HG03135 (cell line): ENCODE data around the gene PAQR5.
"Not testable (repeated sequence)": the region's sequence is repeated elsewhere in the genome, so short reads cannot be mapped to it uniquely, and the experiment has no call there.

Source experiments
- ATAC-seq: cut with Tn5 transposase; IDR thresholded peaks from one replicate; pipeline ENCODE4 v1.9.1; 2021; ENCODE audit warnings: mild to moderate bottlenecking, moderate library complexity; ENCODE audit not compliant: unreplicated experiment

The PAQR5 gene, protein sequence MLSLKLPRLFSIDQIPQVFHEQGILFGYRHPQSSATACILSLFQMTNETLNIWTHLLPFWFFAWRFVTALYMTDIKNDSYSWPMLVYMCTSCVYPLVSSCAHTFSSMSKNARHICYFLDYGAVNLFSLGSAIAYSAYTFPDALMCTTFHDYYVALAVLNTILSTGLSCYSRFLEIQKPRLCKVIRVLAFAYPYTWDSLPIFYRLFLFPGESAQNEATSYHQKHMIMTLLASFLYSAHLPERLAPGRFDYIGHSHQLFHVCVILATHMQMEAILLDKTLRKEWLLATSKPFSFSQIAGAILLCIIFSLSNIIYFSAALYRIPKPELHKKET

DNA sequence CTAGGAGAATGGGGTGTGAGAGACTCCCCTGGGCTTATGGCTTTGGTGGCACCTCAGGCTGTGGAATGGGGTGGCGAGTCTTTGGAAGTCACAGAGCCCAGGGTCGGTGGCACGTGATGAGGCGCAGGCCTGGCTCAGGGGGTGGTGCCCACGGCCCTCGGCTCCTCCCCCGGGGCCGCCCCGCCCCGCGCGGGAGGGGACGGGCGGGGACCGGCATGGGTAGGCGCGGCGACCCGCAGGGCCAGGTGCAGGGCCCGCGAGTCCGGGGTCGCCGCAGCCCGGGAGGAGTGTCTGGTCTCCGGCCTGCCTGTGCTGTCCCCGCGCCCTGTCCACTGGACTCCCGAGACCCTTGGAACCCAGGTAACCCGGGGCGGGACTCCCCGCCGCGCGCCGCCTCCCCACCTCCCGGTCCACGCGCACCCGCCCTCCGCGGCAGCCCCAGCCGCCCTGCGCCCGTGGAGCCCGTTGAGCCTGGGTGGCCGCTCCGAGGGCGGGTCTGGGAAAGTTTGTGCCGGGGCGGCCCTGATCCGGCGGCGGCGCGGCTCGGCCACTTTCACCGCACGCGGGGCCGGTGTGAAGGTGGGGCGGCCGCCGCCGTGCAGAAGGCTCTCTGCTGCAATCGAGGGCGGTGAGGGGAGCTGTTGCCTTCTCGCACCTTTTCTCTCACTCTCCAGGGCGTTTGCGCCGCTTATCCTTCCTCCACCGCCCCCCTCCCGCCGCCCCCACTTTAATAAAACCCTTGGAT lies at the start of gene PAQR5:
PAQR5 (plus strand) TSS at position 216 of the 745 bp plus-strand sequence. CDS start 61,169 bp downstream, outside the sequence.
- no peak for ATAC-seq

DNA sequence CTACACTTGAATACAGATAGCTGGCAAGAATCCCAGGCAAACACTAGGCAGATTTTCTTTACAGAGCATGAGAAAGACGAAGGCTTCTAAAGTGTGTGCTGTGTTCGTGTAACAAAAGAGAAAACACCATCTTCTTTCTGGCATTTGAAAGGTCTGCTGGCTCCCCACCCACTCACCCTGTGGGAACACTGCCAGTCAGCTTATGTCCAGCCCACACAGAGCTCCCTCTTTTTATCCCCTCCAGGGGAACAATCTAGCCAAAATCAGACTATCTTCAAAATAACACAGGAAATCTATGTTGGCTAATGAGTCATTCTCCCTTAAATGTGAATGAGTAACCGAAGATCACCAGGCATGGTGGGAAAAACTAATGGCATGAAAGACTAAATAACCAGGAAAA lies 45.6 kb upstream of the PAQR5 start:
- ATAC-seq: no peak

DNA sequence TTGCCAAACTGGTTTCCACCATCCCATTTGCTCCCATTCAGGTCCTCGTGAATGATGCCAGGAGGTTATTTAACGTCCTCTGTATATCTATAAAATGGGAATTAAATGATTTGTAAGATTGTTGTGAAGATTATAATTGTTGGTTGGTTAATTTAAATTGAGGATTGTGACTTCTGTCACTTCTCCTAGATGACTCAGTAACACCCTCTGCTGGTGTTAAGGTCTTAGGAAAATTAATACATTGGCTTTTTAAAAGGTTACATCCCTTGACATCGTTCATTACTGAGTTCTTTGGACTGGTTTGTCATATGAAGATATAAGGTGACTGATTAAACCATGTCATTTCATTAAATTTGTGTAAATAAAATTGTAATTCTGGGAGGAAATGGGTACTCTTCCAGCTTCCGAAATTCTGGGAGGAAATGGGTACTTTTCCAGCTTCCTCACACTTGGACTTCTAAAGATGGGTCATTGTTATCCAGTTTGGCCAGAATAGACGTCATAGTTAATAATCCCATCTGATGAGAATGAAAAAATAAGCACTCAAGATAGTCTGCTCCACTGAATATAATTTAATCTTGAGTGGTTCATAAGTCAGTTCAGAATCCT lies 33.3 kb upstream of the PAQR5 start:
- no peak for ATAC-seq

DNA sequence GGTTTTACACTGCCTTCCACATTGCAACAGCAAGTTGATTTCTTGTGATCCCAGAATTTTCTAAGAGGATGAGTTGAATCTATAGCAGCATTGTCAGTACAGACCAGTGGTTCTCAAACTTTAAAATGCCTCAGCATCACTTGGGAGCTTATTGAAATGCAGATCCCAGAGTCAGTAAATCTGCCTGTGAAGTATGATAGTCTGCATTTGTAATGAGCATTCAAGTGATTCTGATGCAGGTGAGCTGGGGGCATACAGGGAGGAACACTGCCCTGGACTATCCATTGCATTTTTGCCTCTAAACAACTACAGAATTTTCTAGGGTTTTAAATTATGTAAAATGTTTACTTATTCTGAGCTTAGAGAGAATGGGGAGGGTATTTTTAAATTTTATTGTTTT lies 27.5 kb upstream of the PAQR5 start:
- no peak for ATAC-seq

DNA sequence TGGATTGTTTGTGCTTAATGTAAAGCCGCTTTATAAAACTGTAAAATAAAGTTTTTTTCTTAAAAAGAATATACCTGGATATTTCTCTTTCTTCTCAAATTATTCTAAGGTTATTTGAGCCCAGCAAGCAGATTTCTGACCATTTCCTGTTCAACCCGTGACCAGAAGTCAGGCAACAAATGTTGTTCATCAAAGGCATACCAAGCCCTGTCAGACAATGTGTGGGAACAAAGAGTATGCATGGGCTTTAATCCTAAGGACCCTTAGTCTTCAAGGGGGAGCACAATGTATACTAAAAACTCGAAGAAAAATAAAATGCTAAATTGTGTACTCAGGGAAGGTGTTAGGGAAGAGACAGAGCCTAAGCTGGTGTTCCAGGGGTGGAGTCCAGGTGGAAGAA lies 26.6 kb upstream of the PAQR5 start:
- ATAC-seq: no peak

DNA sequence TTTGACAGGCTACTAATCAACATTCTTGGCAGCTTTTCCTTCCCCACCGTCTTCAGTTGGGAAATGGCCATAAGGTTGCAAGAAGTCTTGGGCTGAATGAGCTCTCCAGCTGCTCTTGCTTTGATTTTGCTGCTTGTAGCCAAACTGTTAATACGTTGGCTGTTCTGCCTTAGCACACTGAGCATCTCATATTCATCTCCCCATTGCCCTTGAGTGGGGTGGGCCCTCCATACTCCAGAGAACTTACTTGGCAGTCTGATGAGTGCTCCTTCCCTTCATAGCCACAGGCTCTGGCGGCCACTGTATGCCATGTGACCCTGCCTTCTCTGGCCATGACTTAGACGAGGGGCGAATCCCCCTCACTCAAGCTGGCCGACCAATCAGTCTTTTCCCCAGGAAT lies 25.8 kb upstream of the PAQR5 start:
- no peak for ATAC-seq

DNA sequence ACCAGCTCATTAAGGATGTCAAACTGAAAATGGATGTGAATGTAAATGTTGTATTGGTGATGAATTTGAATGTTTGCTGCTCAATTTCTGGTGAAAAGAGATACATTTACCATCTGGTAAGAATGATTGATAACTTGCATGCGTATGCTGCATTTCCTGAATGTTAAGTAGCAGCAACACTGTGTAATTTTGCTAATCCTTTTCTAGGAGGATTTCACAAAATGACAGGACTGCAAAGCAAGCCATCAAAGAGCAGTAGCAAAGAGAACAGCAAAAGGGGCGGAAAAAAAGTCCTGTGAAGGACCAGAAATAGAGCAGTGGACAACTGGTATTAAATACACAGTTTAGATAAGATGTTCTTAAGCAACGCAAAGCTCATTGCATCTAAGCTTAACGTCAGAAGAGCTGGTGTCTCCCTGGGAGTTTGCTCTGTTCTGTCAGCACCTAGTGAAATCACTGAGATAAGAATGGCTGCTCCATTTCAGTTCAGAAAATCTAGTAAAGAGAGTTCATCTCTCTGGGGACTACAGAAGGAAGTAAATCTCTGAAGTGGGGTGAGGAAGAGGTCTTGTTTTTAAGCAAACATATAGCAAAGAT lies 23.5 kb upstream of the PAQR5 start:
- ATAC-seq: no peak

DNA sequence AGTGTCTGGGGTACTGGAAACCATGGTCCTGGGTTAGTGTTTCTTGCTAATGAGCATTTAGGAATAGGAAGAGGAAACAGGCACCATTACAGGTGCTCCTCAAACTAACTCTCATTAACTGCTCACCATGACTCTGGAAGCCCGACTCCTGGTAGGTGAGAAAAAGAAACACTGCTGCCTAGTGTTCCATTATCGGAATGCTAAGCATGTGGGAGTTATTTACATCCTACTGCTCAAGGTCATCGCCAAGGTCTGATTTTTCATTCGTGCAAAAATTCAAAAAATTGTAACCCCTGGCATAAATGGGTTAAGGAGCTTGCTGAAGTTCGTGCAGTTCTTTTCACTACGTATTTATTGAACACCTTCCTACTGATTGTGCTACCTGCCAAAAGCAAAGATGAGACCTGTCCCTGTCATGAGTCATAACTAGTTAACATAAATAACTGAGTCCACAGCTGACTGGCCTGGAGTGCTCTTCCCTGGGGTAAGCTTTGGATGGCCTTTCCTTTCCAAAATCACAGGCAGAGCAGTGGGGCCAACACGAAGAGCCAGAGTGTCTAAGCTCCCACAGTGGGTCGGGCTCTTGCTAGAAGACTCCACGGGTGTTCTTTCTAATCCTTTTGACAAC lies 22.7 kb upstream of the PAQR5 start:
- no peak for ATAC-seq

DNA sequence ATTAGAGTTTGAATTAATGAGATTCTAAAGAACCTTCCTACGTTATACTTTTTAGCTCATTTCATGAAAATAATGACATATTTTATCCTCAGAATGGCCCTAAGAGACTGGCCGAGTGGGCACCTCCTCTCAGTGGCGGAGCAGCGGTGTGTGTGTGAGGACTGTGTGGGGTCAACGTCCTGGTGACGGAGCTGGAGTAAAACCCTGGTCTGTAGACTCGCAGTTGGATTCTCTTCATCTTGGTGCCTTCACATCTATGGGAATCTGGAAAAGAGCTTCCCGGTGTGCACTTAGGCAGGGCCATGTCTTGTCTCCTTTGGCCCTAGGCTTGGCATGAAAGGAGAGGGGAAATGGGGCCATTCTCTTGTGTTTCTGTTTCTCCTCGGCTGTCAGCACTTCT lies 21.4 kb upstream of the PAQR5 start:
- no peak for ATAC-seq

DNA sequence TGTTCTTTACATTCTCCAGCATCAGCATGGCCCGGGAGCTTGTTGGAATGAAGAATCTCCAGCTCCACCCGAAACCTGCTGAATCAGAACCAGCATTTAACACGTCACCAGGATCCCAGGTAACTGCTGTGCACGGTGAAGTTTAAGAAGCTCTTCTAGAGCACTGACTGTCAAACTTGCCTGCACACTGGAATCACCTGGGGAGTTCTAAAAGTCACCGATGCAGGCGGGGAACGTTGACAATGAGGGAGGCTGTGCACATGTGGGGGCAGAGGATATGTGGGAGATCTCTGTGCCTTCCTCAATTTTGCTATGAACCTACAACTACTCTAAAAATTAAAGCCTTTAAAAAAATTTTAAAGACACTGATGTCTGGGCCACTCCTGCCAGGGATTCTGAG lies 19.1 kb upstream of the PAQR5 start:
- no peak for ATAC-seq

DNA sequence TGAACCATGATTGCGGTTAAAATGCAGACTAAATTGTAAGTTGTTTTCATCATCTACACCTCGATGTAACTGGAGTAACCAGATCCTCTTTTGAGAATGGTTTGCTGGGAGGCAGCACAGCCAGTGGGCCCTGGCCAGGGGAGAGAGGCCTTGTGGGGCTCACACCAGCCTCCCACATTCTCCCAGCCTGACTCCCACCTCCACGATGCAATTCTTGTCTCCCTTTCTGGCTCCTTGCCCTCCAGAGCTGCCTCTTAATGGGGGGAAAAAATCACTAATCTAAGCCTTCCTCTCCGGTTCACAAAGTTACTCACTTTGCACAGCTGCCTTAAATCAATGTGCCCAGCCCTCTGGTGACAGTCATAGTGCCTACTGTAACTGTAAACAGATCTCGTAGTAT lies 17.9 kb upstream of the PAQR5 start:
- no peak for ATAC-seq

DNA sequence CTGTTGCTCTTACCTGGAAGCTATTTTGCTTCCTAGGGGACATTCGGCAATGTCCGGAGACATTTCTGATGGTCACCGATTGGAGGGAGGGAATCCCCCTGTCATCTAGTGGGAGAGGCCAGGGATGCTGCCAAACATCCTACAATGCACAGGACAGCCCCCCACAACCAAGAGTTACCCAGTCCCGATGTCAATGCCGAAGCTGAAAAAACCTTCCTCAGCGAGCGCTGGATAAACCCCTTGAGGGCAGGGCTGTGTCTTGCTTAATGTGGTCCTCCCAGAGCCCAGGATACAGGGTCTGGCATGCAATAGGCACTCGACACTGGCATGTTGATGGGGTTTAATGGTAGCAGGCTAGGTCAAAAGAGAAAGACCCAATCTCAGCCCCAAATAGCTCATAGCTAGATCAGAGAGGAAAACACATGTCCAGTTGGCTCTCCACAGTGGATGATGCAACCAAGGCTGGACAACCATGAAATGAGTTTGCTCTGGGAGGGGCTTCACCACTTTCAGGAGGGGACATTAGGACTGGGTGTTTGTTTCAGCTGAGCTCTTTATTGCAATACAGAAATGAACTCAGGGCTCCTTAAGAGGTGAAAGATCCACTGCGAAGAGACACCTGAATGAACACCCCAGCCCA lies 16.5 kb upstream of the PAQR5 start:
- ATAC-seq: no peak

DNA sequence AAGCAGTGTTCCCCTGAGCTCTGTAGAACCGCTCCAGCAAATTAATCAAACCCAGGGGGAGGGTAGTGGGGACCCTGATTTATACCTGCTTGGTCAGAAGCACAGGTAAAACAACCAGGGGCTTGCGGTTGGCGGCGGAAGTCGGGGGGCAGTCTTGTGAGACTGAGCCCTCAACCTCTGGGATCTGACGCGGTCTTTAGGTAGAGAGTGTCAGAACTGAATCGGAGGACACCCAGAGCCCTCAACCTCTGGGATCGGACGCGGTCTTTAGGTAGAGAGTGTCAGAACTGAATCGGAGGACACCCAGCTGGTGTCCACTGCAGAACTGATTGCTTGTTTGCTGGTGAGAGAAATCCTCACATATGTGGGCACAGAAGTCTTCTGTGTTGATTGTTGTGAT lies 12.9 kb upstream of the PAQR5 start:
- no peak for ATAC-seq

DNA sequence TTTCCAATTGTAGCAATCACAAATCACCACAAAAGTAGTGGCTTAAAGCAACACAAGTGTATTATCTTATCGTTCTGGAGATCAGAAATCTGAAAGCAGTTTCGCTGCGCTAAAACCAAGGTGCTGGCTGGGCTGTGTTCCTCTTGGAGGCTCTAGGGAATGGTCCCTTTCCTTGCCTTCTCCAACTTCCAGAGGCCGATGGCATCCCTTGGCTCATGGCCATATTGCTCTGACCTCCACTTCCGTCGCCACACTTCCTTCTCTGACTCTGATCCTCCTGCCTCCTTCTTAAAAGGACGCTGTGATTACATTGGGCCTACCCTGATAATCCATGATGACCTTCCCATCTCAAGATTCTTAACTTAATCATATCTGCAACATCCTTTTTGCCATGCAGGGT lies 10.7 kb upstream of the PAQR5 start:
- ATAC-seq: no peak

DNA sequence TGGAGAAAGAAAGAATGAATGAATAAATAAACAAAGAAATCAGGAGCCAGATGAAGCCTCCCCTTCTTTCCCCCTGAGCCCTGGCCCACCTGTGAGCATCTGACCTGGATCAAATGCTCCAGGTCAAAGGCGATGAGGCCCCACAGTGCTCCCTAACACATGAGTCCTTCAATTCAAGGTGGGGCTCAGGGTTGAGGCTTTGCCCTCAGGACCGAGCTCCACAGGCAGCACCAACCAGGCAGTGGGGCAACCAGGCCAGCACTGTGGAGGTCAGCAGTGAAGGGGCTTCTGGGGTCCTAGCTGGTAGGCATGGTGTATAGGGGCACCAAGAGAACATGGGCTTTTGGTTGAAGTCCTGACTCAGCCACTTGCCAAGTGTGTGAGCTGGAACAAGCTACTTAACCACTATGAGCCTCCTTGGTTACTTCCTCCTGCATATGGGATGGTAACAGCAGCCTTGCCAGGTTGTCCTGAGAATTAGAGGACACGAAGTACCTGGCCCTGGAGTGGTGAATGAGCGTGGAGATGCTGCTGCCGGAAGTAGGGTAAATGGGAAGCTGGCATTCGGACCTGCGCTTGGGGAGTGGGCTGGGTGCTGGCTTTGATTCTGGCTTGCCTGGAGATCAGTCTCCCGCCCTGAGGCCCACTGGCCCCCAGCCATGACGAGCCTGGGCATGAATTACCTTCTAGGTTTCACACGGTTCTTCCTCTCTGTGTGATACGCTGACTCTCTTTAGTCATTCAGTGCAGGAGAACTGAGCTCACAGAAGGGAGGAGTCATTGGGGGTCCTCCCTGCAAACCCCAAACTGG lies 10.0 kb upstream of the PAQR5 start:
- no peak for ATAC-seq

DNA sequence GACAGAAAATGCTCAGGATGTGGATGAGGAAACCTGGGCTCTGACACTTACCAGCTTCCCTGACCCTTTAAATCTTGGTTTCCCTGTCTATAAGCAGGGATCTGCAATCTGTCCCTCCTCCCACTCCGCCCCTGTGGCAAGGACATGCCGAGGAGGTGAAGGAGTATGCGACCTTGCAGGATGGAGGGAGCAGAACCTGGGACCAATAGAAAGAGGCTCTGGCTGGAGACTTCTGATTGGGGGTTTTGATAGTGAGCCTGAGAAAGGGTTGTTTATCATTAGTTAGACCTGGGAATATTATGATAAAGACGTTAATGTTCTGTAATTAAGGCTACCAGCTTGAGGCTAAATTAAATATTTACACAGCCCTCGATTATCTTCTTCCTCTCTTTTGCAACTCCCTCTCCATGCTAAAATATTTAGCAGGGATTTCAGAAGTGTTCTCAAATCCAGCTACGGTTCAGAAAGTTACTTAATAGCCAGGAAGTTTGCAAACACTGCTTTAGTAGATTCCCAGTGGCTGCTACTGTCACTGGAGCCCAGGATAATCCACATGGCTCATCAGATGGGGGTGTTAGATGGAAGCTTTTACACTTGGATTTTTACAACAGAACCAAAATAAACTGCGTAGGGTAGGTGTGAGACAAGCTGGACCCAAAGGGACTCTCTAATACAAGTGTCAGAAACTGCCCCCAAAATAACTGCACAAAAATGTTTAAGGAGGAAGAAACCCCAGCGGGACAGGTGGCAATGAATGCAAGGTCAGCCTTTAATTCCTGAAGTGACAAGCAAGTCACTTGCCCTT lies 9.2 kb upstream of the PAQR5 start:
- no peak for ATAC-seq

DNA sequence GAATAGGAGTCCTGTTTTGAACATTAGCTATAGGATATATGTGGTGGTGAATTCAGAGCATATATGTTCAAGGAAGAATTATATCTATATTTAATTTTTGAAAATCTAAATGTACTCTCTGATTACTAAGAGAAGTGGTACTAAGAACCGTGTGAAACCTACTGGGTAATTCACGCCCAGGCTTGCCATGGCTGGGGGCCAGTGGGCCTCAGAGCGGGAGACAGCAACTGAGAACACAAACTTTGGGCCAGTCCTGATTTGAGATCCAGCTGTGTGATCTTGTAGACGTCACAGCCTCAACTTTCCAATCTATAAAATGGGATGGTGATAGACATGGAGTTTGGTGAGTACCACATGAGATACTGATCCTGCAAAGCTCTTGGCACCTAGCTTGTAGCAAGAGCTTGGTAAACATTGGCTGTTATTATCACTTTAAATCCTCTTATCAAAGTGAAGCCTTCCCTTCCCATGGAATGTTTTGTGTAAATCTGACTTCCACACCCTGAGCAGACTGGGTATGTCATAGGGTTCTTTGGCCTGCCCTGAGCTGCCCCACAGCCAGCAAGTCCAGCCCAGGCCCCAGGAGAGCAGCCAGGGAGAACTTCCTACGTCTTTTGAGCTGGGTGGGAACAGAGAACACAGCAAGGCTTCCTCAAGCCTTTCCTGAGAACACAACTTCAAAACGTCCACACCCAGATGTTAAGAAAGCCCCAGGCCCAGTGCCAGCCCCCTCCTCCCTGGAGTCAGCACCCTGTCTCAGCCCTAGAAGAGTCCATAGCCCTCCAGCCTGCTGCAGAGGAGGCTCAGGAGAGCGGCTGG lies 8.2 kb upstream of the PAQR5 start:
- ATAC-seq: no peak

DNA sequence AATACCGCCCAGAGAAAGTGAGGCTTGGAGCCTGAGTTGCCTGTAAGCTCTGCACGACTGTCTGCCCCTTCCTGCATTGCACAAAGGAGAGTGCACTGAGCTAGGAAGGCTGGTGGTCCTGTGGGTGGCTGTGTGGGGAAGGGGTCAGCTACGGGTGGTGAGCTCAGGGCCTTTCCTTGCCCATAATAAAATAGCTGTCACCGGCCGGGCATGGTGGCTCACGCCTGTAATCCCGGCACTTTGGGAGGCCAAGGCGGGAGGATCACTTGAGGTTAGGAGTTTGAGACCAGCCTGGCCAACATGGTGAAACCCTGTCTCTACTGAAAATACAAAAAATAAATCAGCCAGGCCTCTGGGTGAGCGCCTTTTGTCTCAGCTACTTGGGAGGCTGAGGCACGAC lies 7.1 kb upstream of the PAQR5 start:
- ATAC-seq: not testable (repeated sequence)
